T47D (cell line): ENCODE results near the gene DSCAM.
"Not testable (repeated sequence)": the region's sequence is repeated elsewhere in the genome, so short reads cannot be mapped to it uniquely, and the experiment has no call there.

Experiments used
- DNase-seq, 2 experiments: peaks; one replicate each; pipeline versions ENCODE4 v3.0.0 to v3.0.0-alpha.2; 2011 to 2012; ENCODE audit warnings: low read depth in 1 of 2, low spot score in 1 of 2
- JUND ChIP-seq: IDR thresholded peaks from 2 replicates; pipeline ENCODE4 v1.6.1; 2012; ENCODE audit warnings: low read depth
- in situ Hi-C: cut with HindIII; loops from 2 replicates; pipeline ENCODE4 v1.10.0; 2016; ENCODE audit warnings: low sequenced_read_pairs, low pct_unique_long_range_greater_than_20kb

Gene DSCAM

GRCh38 chr21:40272037-40272436 is 574.9 kb downstream of the DSCAM start:
- no peak for DNase-seq
- no peak for TF ChIP-seq JUND
- in situ Hi-C loops: no loop called here

DNA sequence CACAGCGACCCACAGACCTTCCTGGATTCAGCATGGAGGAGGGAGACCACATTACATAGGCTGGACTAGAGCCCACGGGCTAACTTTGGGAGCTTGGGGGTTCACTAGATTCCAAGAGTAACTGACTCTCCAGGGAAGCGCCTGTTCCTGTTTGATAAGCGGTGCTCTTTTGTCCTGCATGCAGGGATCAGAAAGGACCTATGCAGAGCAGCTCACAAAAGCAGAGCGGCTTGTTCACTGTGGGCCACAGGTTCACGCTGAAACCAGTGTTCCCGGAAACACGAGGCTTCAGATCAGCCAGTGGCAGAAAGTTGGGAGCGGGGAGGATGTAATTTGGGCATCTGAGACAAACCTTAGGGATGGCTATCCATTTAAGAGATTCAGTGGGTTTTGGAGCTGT is 575.8 kb downstream of the DSCAM start:
- DNase-seq: no peak
- TF ChIP-seq JUND: no peak

DNA sequence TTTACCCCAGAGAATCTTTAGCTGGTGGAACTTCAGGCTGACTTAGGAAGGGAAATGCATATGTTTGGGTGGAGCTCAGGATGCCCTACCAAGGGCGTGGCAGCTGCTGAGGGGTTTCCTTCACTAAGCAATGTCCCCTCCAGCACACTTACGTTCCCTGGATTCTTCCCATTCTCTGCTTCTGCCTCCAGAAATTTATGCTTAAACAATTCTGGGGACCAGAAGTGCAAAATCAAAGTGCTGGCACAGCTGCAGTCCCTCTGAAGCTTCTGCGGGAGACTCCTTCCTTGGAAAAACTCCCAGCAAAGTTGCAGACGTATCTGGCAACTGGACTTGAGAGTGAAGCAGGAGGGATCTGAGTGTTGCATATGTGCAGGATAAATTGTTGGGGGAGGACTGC is 576.9 kb downstream of the DSCAM start:
- no peak for TF ChIP-seq JUND
- no peak for DNase-seq
- in situ Hi-C loops: no loop called here

More for the DNA sequence above, 575.8 kb downstream of the DSCAM start:
- in situ Hi-C loops: no loop called here

- no peak for TF ChIP-seq JUND
- DNase-seq: no peak
- in situ Hi-C loops: no loop called here
These were observed 577.7 kb downstream of the DSCAM start for GRCh38 chr21:40269239-40269638.

DNA sequence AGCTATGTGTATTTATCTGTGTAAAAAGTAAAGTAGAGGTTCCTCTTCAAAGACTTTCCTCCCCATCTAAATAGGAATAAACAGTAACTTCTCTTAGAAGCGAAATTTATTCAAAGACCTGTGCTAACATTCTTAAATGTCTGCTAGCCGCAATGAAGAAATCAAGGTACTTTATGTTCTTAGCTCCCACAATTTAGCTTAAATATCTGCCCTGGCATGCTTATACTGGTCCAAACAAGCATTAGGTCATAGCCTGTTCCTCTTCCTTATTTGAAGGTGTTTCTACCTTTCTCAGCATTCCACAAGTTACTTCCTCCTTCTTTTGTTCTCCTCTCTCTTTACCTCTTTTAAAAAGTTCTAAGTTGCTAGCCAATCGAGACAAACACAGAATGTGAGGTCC is 588.5 kb downstream of the DSCAM start:
- peak in 1 of 2 experiments; percentile 45 for DNase-seq
- in situ Hi-C loops: not testable (repeated sequence)

GRCh38 chr21:40257342-40257741 is 589.6 kb downstream of the DSCAM start:
- no peak for TF ChIP-seq JUND

GRCh38 chr21:40255518-40256444 is 591.2 kb downstream of the DSCAM start:
- in situ Hi-C loops: no loop called here

More at GRCh38 chr21:40257342-40257741, 589.6 kb downstream of the DSCAM start:
- no peak for DNase-seq
- in situ Hi-C loops: no loop called here

GRCh38 chr21:40254540-40255465 is 592.2 kb downstream of the DSCAM start:
- in situ Hi-C loops: no loop called here
- no peak for DNase-seq
- TF ChIP-seq JUND: no peak

More at GRCh38 chr21:40255518-40256444, 591.2 kb downstream of the DSCAM start:
- no peak for TF ChIP-seq JUND
- no peak for DNase-seq

DNA sequence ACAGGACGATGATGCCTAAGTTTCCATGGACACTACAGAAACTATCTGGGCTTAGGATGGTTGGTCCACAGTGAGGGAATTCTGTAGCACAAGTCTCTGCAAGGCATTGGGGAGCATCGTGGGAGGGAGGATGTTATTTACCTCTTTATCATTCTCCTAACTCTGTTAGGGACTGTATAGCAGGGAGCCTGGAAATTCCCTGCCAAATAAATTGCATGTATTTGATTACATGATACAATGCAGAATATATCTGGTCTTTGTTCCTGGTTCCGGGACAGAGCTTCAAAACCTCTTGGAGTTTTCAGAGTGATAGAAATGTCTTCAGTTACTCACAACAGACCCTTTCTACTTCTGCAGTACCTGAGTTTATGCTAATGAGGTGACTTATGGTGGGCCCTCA is 593.8 kb downstream of the DSCAM start:
- no peak for DNase-seq
- TF ChIP-seq JUND: no peak
- in situ Hi-C loops: no loop called here

GRCh38 chr21:40250514-40251294 is 596.3 kb downstream of the DSCAM start:
- DNase-seq: no peak
- in situ Hi-C loops: no loop called here
- no peak for TF ChIP-seq JUND

- TF ChIP-seq JUND: no peak
- no peak for DNase-seq
- in situ Hi-C loops: no loop called here
These were observed 602.0 kb downstream of the DSCAM start for GRCh38 chr21:40244981-40245380.

DNA sequence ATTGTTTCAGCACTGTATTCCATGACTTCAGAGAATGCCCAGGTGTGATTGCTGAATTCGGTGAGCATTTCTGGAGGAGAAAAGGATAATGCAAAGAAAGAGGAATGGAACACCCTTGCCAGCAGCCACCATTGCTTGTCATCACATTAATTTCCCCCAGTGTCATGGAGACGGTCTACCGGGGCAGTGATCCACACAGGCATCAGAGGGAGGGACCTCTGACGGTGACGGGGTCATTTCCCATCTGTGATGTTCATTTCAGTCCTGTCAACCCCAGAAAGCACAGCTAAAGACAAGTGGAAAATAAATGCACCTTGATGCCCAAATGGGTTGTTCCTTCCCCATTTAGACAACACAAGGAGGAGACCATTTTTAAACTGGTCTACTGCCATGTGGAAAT is 603.3 kb downstream of the DSCAM start:
- DNase-seq: no peak
- TF ChIP-seq JUND: no peak
- in situ Hi-C loops: no loop called here
